NOMO-1 treated with dmso at 0.1 percent for 144 hours (cell line): ENCODE results near the gene PIK3R3.

Experiments used
- DNase-seq: peaks from one replicate; lab custom pipeline; 2025; ENCODE audit not compliant: unreplicated experiment; lab: John Stamatoyannopoulos, UW

The PIK3R3 gene

GRCh38 chr1:45995298-45995697 is 137.1 kb downstream of the PIK3R3 start:
- DNase-seq: no peak

GRCh38 chr1:45994423-45994822 is 138.0 kb downstream of the PIK3R3 start:
- no peak for DNase-seq
